ENCODE measurements around the gene PSMA8.
"Not testable (repeated sequence)": the region's sequence is repeated elsewhere in the genome, so short reads cannot be mapped to it uniquely, and the experiment has no call there.

PSMA8 gene

GRCh38 chr18:26127786-26128185, 5.9 kb upstream of the PSMA8 start:
- DNase-seq (ENCODE audit: low read depth, low spot score): no peak
- Histone ChIP-seq H3K27me3 (ENCODE audit: insufficient read depth, insufficient read length) (no peaks in the 10 kb centered on the region), H3K9ac (ENCODE audit: insufficient read length, low read depth) (no peak overlapping the region), H3K9me3 (ENCODE audit: insufficient read depth, low read length) (no peaks in the 10 kb centered on the region), H3K36me3 (ENCODE audit: insufficient read depth, insufficient read length, low read length) (no peaks in the 10 kb centered on the region), H3K4me1 (ENCODE audit: insufficient read depth, insufficient read length) (no peaks in the 10 kb centered on the region), H3K4me3 (ENCODE audit: insufficient read length, low read depth) (no peak overlapping the region)
- no peak for TF ChIP-seq ZNF274 (IDR thresholded peaks at IDR 0.05; ENCODE audit: low read depth, low read length)
- no peak for TF ChIP-seq YY1 (IDR thresholded peaks at IDR 0.05; ENCODE audit: insufficient read depth, insufficient read length)
- no peak for TF ChIP-seq SUZ12 (IDR thresholded peaks at IDR 0.05; ENCODE audit: extremely low read depth, insufficient read depth, insufficient read length)

GRCh38 chr18:26128192-26128591, 5.5 kb upstream of the PSMA8 start:
- H3K9ac ChIP-seq (ENCODE audit: insufficient read length, low read depth); DNase-seq (ENCODE audit: low read depth, low spot score); H3K27me3 ChIP-seq (ENCODE audit: insufficient read depth, insufficient read length); H3K4me3 ChIP-seq (ENCODE audit: insufficient read length, low read depth); H3K36me3 ChIP-seq (ENCODE audit: insufficient read depth, insufficient read length, low read length); H3K9me3 ChIP-seq (ENCODE audit: insufficient read depth, low read length); H3K4me1 ChIP-seq (ENCODE audit: insufficient read depth, insufficient read length): not testable (repeated sequence)

DNA sequence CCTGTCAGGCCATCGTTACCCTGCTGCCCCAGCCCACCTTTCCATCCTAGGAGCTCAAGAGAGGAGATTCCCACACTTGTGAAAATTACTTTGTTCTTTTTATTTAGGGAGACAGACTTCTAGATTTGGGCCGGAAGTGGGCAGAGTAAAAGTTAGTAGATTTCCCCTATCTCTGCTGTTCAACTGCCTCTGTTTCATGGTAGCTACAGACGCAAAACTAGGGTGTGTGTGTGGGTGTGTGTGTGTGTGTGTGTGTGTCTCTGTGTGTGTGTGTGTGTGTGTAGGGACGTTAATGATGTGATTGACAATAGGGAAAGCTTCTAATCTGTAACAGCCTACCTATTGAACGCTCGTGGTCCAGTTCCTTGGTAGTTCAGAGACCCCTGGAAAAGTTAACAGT, 438 bp downstream of the PSMA8 start:
- no peak overlapping the region for H3K9ac ChIP-seq (ENCODE audit: insufficient read length, low read depth)
- TF ChIP-seq ZNF274 (IDR thresholded peaks at IDR 0.05; ENCODE audit: low read depth, low read length) (no peak), SUZ12 (IDR thresholded peaks at IDR 0.05; ENCODE audit: extremely low read depth, insufficient read depth, insufficient read length) (no peak), YY1 (IDR thresholded peaks at IDR 0.05; ENCODE audit: insufficient read depth, insufficient read length) (no peak)
- H3K4me3 ChIP-seq (ENCODE audit: insufficient read length, low read depth): no peak overlapping the region
- H3K36me3 ChIP-seq (ENCODE audit: insufficient read depth, insufficient read length, low read length): no peaks in the 10 kb centered on the region
- H3K9me3 ChIP-seq (ENCODE audit: insufficient read depth, low read length): no peaks in the 10 kb centered on the region
- no peaks in the 10 kb centered on the region for H3K27me3 ChIP-seq (ENCODE audit: insufficient read depth, insufficient read length)
- no peaks in the 10 kb centered on the region for H3K4me1 ChIP-seq (ENCODE audit: insufficient read depth, insufficient read length)
- DNase-seq (ENCODE audit: low read depth, low spot score): no peak

GRCh38 chr18:26135548-26135947, 1.9 kb downstream of the PSMA8 start:
- H3K4me1 ChIP-seq (ENCODE audit: insufficient read depth, insufficient read length): no peaks in the 10 kb centered on the region
- no peak overlapping the region for H3K9ac ChIP-seq (ENCODE audit: insufficient read length, low read depth)
- DNase-seq (ENCODE audit: low read depth, low spot score): no peak
- no peaks in the 10 kb centered on the region for H3K27me3 ChIP-seq (ENCODE audit: insufficient read depth, insufficient read length)
- H3K4me3 ChIP-seq (ENCODE audit: insufficient read length, low read depth): no peak overlapping the region
- H3K36me3 ChIP-seq (ENCODE audit: insufficient read depth, insufficient read length, low read length): no peaks in the 10 kb centered on the region
- no peak for TF ChIP-seq SUZ12 (IDR thresholded peaks at IDR 0.05; ENCODE audit: extremely low read depth, insufficient read depth, insufficient read length)
- TF ChIP-seq YY1 (IDR thresholded peaks at IDR 0.05; ENCODE audit: insufficient read depth, insufficient read length): no peak
- no peak for TF ChIP-seq ZNF274 (IDR thresholded peaks at IDR 0.05; ENCODE audit: low read depth, low read length)
- no peaks in the 10 kb centered on the region for H3K9me3 ChIP-seq (ENCODE audit: insufficient read depth, low read length)

GRCh38 chr18:26157326-26157725, 23.7 kb downstream of the PSMA8 start:
- Histone ChIP-seq H3K27me3 (ENCODE audit: insufficient read depth, insufficient read length) (no peaks in the 10 kb centered on the region), H3K36me3 (ENCODE audit: insufficient read depth, insufficient read length, low read length) (no peaks in the 10 kb centered on the region), H3K9ac (ENCODE audit: insufficient read length, low read depth) (no peak overlapping the region), H3K9me3 (ENCODE audit: insufficient read depth, low read length) (no peaks in the 10 kb centered on the region), H3K4me3 (ENCODE audit: insufficient read length, low read depth) (no peak overlapping the region), H3K4me1 (ENCODE audit: insufficient read depth, insufficient read length) (no peaks in the 10 kb centered on the region)
- TF ChIP-seq SUZ12 (IDR thresholded peaks at IDR 0.05; ENCODE audit: extremely low read depth, insufficient read depth, insufficient read length) (no peak), ZNF274 (IDR thresholded peaks at IDR 0.05; ENCODE audit: low read depth, low read length) (no peak), YY1 (IDR thresholded peaks at IDR 0.05; ENCODE audit: insufficient read depth, insufficient read length) (no peak)
- DNase-seq (ENCODE audit: low read depth, low spot score): no peak

- H3K27me3 ChIP-seq (ENCODE audit: insufficient read depth, insufficient read length): no peaks in the 10 kb centered on the region
- no peak for DNase-seq (ENCODE audit: low read depth, low spot score)
- no peaks in the 10 kb centered on the region for H3K4me1 ChIP-seq (ENCODE audit: insufficient read depth, insufficient read length)
- no peak overlapping the region for H3K9ac ChIP-seq (ENCODE audit: insufficient read length, low read depth)
- no peak overlapping the region for H3K4me3 ChIP-seq (ENCODE audit: insufficient read length, low read depth)
- TF ChIP-seq SUZ12 (IDR thresholded peaks at IDR 0.05; ENCODE audit: extremely low read depth, insufficient read depth, insufficient read length): no peak
- TF ChIP-seq ZNF274 (IDR thresholded peaks at IDR 0.05; ENCODE audit: low read depth, low read length): no peak
- no peak for TF ChIP-seq YY1 (IDR thresholded peaks at IDR 0.05; ENCODE audit: insufficient read depth, insufficient read length)
- H3K36me3 ChIP-seq (ENCODE audit: insufficient read depth, insufficient read length, low read length): no peaks in the 10 kb centered on the region
- no peaks in the 10 kb centered on the region for H3K9me3 ChIP-seq (ENCODE audit: insufficient read depth, low read length)
Measured at GRCh38 chr18:26159353-26159752, 25.7 kb downstream of the PSMA8 start.

- no peak overlapping the region for H3K4me3 ChIP-seq (ENCODE audit: insufficient read length, low read depth)
- H3K36me3 ChIP-seq (ENCODE audit: insufficient read depth, insufficient read length, low read length): no peaks in the 10 kb centered on the region
- no peak for DNase-seq (ENCODE audit: low read depth, low spot score)
- no peak for TF ChIP-seq YY1 (IDR thresholded peaks at IDR 0.05; ENCODE audit: insufficient read depth, insufficient read length)
- no peak for TF ChIP-seq ZNF274 (IDR thresholded peaks at IDR 0.05; ENCODE audit: low read depth, low read length)
- no peak for TF ChIP-seq SUZ12 (IDR thresholded peaks at IDR 0.05; ENCODE audit: extremely low read depth, insufficient read depth, insufficient read length)
- no peak overlapping the region for H3K9ac ChIP-seq (ENCODE audit: insufficient read length, low read depth)
- H3K27me3 ChIP-seq (ENCODE audit: insufficient read depth, insufficient read length): no peaks in the 10 kb centered on the region
- no peaks in the 10 kb centered on the region for H3K9me3 ChIP-seq (ENCODE audit: insufficient read depth, low read length)
- no peaks in the 10 kb centered on the region for H3K4me1 ChIP-seq (ENCODE audit: insufficient read depth, insufficient read length)
Measured at GRCh38 chr18:26164571-26164970, 30.9 kb downstream of the PSMA8 start.

DNA sequence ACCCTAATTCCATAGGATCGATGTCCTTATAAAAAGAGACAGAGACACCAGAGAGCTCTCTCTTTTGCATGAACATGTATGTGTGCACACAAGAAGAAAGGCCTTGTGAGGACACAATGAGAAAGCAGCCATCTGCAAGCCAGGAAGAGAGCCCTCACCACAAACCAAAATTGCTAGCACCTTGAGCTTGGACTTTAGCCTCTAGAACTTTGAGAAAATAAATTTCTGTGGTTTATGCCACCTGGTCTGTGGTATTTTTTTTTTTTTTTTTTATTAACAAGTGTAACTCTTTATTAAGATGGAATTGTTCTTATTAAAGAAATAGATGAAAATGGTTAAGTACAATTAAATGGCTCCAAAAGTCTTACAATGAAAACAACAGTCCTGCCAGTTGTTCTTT, 33.9 kb downstream of the PSMA8 start:
- H3K4me3 ChIP-seq (ENCODE audit: insufficient read length, low read depth); H3K4me1 ChIP-seq (ENCODE audit: insufficient read depth, insufficient read length); H3K36me3 ChIP-seq (ENCODE audit: insufficient read depth, insufficient read length, low read length); H3K9me3 ChIP-seq (ENCODE audit: insufficient read depth, low read length); DNase-seq (ENCODE audit: low read depth, low spot score); H3K9ac ChIP-seq (ENCODE audit: insufficient read length, low read depth); H3K27me3 ChIP-seq (ENCODE audit: insufficient read depth, insufficient read length): not testable (repeated sequence)
